A549 (cell line): ENCODE results near the gene DAD1. TPM values are rescaled to one million over a fixed set of nuclear protein-coding genes. Genes with fewer than 3 reads are reported as not detected.

ENCODE experiments used
- ATAC-seq, 2 experiments: fragments of 200-7000 bp in 1 of 2; fragments of >200 bp in 1 of 2; cut with Nextera tagmentation in 1 of 2; cut with Tn5 transposase in 1 of 2; 3 replicates each; pipeline versions ENCODE4 v1.8.0 to v1.9.1; 2018 to 2020; ENCODE audit warnings: mild to moderate bottlenecking in 1 of 2, moderate library complexity in 1 of 2
- CTCF ChIA-PET: fragments of 300-600 bp; sonication (Branson Sonifier 250); formaldehyde crosslinking; extraction: SDS; loops from one replicate; lab custom pipeline; 2021; ENCODE audit warnings: antibody characterized with exemption, inconsistent platforms; lab: Yijun Ruan, JAX
- POLR2A ChIA-PET: fragments of 350-600 bp; formaldehyde crosslinking; extraction: SDS; loops from one replicate; lab custom pipeline; 2021; ENCODE audit warnings: antibody characterized with exemption, inconsistent platforms; lab: Yijun Ruan, JAX
- DNase-seq, 2 experiments: peaks; one replicate each; pipeline versions ENCODE4 v3.0.0 to v3.0.0-alpha.2; 2011 to 2016; ENCODE audit warnings: low read depth in 1 of 2, low spot score in 1 of 2
- FAIRE-seq: peaks from 2 replicates; lab custom pipeline; 2011; peaks lifted over from hg19 to GRCh38; lab: Jason Lieb, UNC
- H3K27ac ChIP-seq, 2 experiments: fragments of >200 bp; sonication (Bioruptor Twin); formaldehyde crosslinking; 3 replicates each; pipeline ENCODE4 v1.5.1; 2016 to 2017
- H3K4me1 ChIP-seq: fragments of >200 bp; sonication (Bioruptor Twin); formaldehyde crosslinking; 3 replicates; pipeline ENCODE4 v1.6.1; 2016
- H3K4me2 ChIP-seq: fragments of >200 bp; sonication (Bioruptor Twin); formaldehyde crosslinking; 3 replicates; pipeline ENCODE4 v1.6.1; 2016
- H3K4me3 ChIP-seq: fragments of >200 bp; sonication (Bioruptor Twin); formaldehyde crosslinking; 3 replicates; pipeline ENCODE4 v1.5.1; 2016
- H3K9me3 ChIP-seq: fragments of >200 bp; sonication (Bioruptor Twin); formaldehyde crosslinking; 3 replicates; pipeline ENCODE4 v1.6.1; 2016
- BCL3 ChIP-seq: fragments of >200 bp; sonication (Bioruptor Twin); formaldehyde crosslinking; IDR thresholded peaks from 3 replicates; pipeline ENCODE4 v1.6.1; 2016
- E2F6 ChIP-seq: IDR thresholded peaks from 2 replicates; pipeline ENCODE4 v1.6.1; 2012; ENCODE audit warnings: low read depth, borderline replicate concordance
- EHMT2 ChIP-seq: fragments of 200-600 bp; sonication (generic); IDR thresholded peaks from 2 replicates; pipeline ENCODE4 v1.6.1; 2016; ENCODE audit warnings: antibody characterized with exemption, low read depth, mild to moderate bottlenecking, moderate library complexity
- FOSL2 ChIP-seq, 2 experiments: fragments of 450-650 bp in 1 of 2; fragments of >200 bp in 1 of 2; sonication (Bioruptor Twin) in 1 of 2; formaldehyde crosslinking; IDR thresholded peaks; 2 replicates each; pipeline versions ENCODE4 v1.5.0 to v1.6.1; 2016 to 2020; ENCODE audit warnings: mild to moderate bottlenecking in 1 of 2, moderate library complexity in 1 of 2
- GATA3 ChIP-seq: IDR thresholded peaks from 2 replicates; pipeline ENCODE4 v1.6.1; 2012; ENCODE audit warnings: borderline replicate concordance
- HMGXB4 ChIP-seq: fragments of 250-450 bp; sonication (Bioruptor Pico); IDR thresholded peaks from 2 replicates; pipeline ENCODE4 v1.5.0; 2021; ENCODE audit warnings: mild to moderate bottlenecking, moderate library complexity, borderline replicate concordance
- HOXA7 ChIP-seq: fragments of 250-450 bp; sonication (Bioruptor Pico); IDR thresholded peaks from 2 replicates; pipeline ENCODE4 v1.5.0; 2020; ENCODE audit warnings: mild to moderate bottlenecking, moderate library complexity
- HOXB13 ChIP-seq: fragments of 250-450 bp; sonication (Bioruptor Pico); IDR thresholded peaks from 2 replicates; pipeline ENCODE4 v1.5.0; 2020; ENCODE audit warnings: low read depth, mild to moderate bottlenecking, moderate library complexity
- JUNB ChIP-seq: fragments of >200 bp; sonication (Bioruptor Twin); formaldehyde crosslinking; IDR thresholded peaks from 2 replicates; pipeline ENCODE4 v1.6.1; 2016
- MAFK ChIP-seq: fragments of 450-650 bp; IDR thresholded peaks from 2 replicates; pipeline ENCODE4 v1.6.1; 2014; ENCODE audit not compliant: partially characterized antibody
- NFE2L2 ChIP-seq: fragments of 150-350 bp; conservative IDR thresholded peaks from 2 replicates; pipeline ENCODE4 v1.6.1; 2014; ENCODE audit warnings: low read length
- POLR2A ChIP-seq: IDR thresholded peaks from 2 replicates; pipeline ENCODE4 v1.6.1; 2012; ENCODE audit warnings: mild to moderate bottlenecking, low read length
- POLR2AphosphoS2 ChIP-seq: conservative IDR thresholded peaks from 2 replicates; pipeline ENCODE4 v1.6.1; 2012; ENCODE audit warnings: low read length, improper control_type of control experiment, inconsistent platforms
- RARB ChIP-seq: fragments of 250-450 bp; sonication (Bioruptor Pico); IDR thresholded peaks from 2 replicates; pipeline ENCODE4 v1.8.0; 2021; ENCODE audit warnings: mild to moderate bottlenecking, moderate library complexity
- RCOR1 ChIP-seq: fragments of 150-350 bp; IDR thresholded peaks from 2 replicates; pipeline ENCODE4 v1.6.1; 2014; ENCODE audit warnings: antibody characterized with exemption, low read length, low read depth
- SMC3 ChIP-seq: fragments of >200 bp; sonication (Bioruptor Twin); formaldehyde crosslinking; IDR thresholded peaks from 3 replicates; pipeline ENCODE4 v1.6.1; 2018; ENCODE audit warnings: inconsistent platforms
- TP53 ChIP-seq: fragments of 250-450 bp; sonication (Bioruptor Pico); IDR thresholded peaks from 2 replicates; pipeline ENCODE4 v1.5.0; 2021; ENCODE audit warnings: mild to moderate bottlenecking, moderate library complexity
- ZFP36 ChIP-seq: fragments of 450-650 bp; IDR thresholded peaks from 2 replicates; pipeline ENCODE4 v1.6.1; 2014; ENCODE audit warnings: borderline replicate concordance; ENCODE audit not compliant: partially characterized antibody
- ZNF302 ChIP-seq: fragments of 250-450 bp; sonication (Bioruptor Pico); IDR thresholded peaks from 2 replicates; pipeline ENCODE4 v1.9.0; 2021; ENCODE audit warnings: inconsistent platforms, mild to moderate bottlenecking, moderate library complexity
- WGBS: methylation state at CpG from one replicate; pipeline ENCODE4 v1.1.6; 2017; ENCODE audit errors: missing lambda C conversion rate; 5-methylcytosine and 5-hydroxymethylcytosine counted together
- polyA plus RNA-seq, 4 experiments: library from polyadenylated mRNA; depleted of rRNA in 3 of 4; stranded (reverse); fragments of >200 nt; fragmentation: RNase III in 1 of 4; extraction: RNeasy Plus Mini Kit Qiagen cat#74134 plus additional on column Dnase treatment in 1 of 4; gene quantifications; 2 replicates in 3 of 4; 3 replicates in 1 of 4; pipeline ENCODE4 v1.2.3, GENCODE V29; 2011 to 2017

The DAD1 gene
- polyA plus RNA-seq, 2 of the 4 experiments (the other 2 are of a cell fraction): 317 to 474 TPM

- no peaks in the 10 kb centered on the region for H3K9me3 ChIP-seq
- TF ChIP-seq FOSL2 (IDR thresholded peaks at IDR 0.05) (peak; percentile 44; the same call in 1 of the 2 replicates), FOSL2 (CRISPR knock-in tag; IDR thresholded peaks at IDR 0.05) (peak; percentile 60), JUNB (peak; percentile 44; the same call in 1 of the 2 replicates), SMC3 (no peak)
- WGBS: 17% methylated on average over 6 of the region's 6 CpGs
- DNase-seq: peak in 1 of 2 experiments; percentile 39
- CTCF ChIA-PET: interaction anchor here (1.6 to 1.9 kb wide), 2 partner anchors 36 to 46 kb away, joined by 6 to 8 read pairs; no protein-coding TSS in a partner anchor
- no peak for FAIRE-seq
- H3K4me1 ChIP-seq: peaks cover 61% of the 10 kb centered on the region
- peak; percentile 28 to 55; a peak in 3 of 6 replicates for ATAC-seq
- peak overlapping the region; percentile 72 to 83 for H3K27ac ChIP-seq
- H3K4me2 ChIP-seq: peak overlapping the region; percentile 66
- H3K4me3 ChIP-seq: no peak overlapping the region
- POLR2A ChIA-PET: interaction anchor here (0.6 kb wide), 1 partner anchor 46 kb away, joined by 3 read pairs; no protein-coding TSS in a partner anchor
These were observed 17.4 kb upstream of the DAD1 start for GRCh38 chr14:22606380-22606779.

- TF ChIP-seq HOXA7 (CRISPR knock-in tag): peak; percentile 23; the same call in 1 of the 2 replicates
- 0 out of 2 replicates have a peak, but pooled peaks have one; percentile 15 for TF ChIP-seq NFE2L2
- TF ChIP-seq MAFK: peak; percentile 69
- TF ChIP-seq GATA3: peak; percentile 79; the same call in 1 of the 2 replicates
- peak; percentile 35; the same call in 1 of the 2 replicates for TF ChIP-seq JUNB
- no peak for TF ChIP-seq RARB (CRISPR knock-in tag)
- no peak for TF ChIP-seq FOSL2 (IDR thresholded peaks at IDR 0.05)
- TF ChIP-seq FOSL2 (CRISPR knock-in tag; IDR thresholded peaks at IDR 0.05): peak; percentile 55
- TF ChIP-seq ZFP36: no peak
- H3K4me2 ChIP-seq: peak overlapping the region; percentile 95
- ChIA-PET CTCF (interaction anchor here (0.9 to 8.8 kb wide), 7 partner anchors 9 to 56 kb away, joined by 3 to 85 read pairs (median 18); partner anchors contain the start of gene DAD1), POLR2A (interaction anchor here (2.2 kb wide), 1 partner anchor 13 kb away, joined by 12 read pairs; the partner anchor contains the start of gene DAD1)
- FAIRE-seq (no peak), DNase-seq (peak; percentile 36 to 73), ATAC-seq (peak in 1 of 2 experiments; percentile 43; a peak in 3 of 6 replicates)
- no peak overlapping the region for H3K4me3 ChIP-seq
- peak overlapping the region; percentile 69 to 91 for H3K27ac ChIP-seq
- no peaks in the 10 kb centered on the region for H3K9me3 ChIP-seq
- H3K4me1 ChIP-seq: peaks cover 83% of the 10 kb centered on the region
These were observed 13.8 kb upstream of the DAD1 start for GRCh38 chr14:22602862-22603261.

GRCh38 chr14:22601996-22602395, 13.0 kb upstream of the DAD1 start:
- peak overlapping the region; percentile 69 to 91 for H3K27ac ChIP-seq
- ATAC-seq (no peak), FAIRE-seq (no peak), DNase-seq (no peak)
- CTCF ChIA-PET: interaction anchor here (0.9 to 8.8 kb wide), 6 partner anchors 9 to 51 kb away, joined by 3 to 85 read pairs (median 34); partner anchors contain the start of gene DAD1
- 95% methylated on average over 5 of the region's 5 CpGs for WGBS
- no peak overlapping the region for H3K4me3 ChIP-seq
- H3K4me2 ChIP-seq: peak overlapping the region; percentile 95
- H3K9me3 ChIP-seq: no peaks in the 10 kb centered on the region
- H3K4me1 ChIP-seq: peaks cover 82% of the 10 kb centered on the region
- TF ChIP-seq GATA3: no peak
- TF ChIP-seq RARB (CRISPR knock-in tag): no peak
- no peak for TF ChIP-seq HOXB13 (CRISPR knock-in tag)
- TF ChIP-seq BCL3: no peak
- no peak for TF ChIP-seq RCOR1
- TF ChIP-seq POLR2A: no peak
- TF ChIP-seq ZNF302: no peak
- no peak for TF ChIP-seq HMGXB4
- no peak for TF ChIP-seq TP53 (CRISPR knock-in tag)
- TF ChIP-seq E2F6: no peak
- TF ChIP-seq SMC3: no peak
- TF ChIP-seq POLR2AphosphoS2: no peak
- TF ChIP-seq EHMT2: no peak
- POLR2A ChIA-PET: interaction anchor here (2.2 kb wide), 1 partner anchor 13 kb away, joined by 12 read pairs; the partner anchor contains the start of gene DAD1
